IMR-90 (cell line): ENCODE data around the gene BAIAP2L1. TPM values are rescaled to one million over a fixed set of nuclear protein-coding genes. Genes with fewer than 3 reads are reported as not detected.
A peak's percentile ranks its signal among the peaks of the same experiment; 100 is the strongest.

Source experiments
- ATAC-seq: fragments of 200-7000 bp; cut with Tn5 transposase; 2 replicates; pipeline ENCODE4 v1.9.1; 2020; ENCODE audit warnings: low read depth, mild to moderate bottlenecking, moderate library complexity
- BruUV-seq: library from RNA; stranded (reverse); fragments of 400-500 nt; replicated peaks from 2 replicates; lab custom pipeline; 2021; lab: Mats Ljungman, UMichigan
- CTCF ChIA-PET: fragments of 300-600 bp; formaldehyde crosslinking; extraction: SDS; loops from one replicate; lab custom pipeline; 2021; ENCODE audit warnings: antibody characterized with exemption; lab: Yijun Ruan, JAX
- POLR2A ChIA-PET: fragments of 300-600 bp; sonication (Branson Sonifier 250); formaldehyde crosslinking; loops from one replicate; lab custom pipeline; 2022; ENCODE audit warnings: antibody characterized with exemption; ENCODE audit not compliant: unreplicated experiment; lab: Charles Lee
- DNase-seq: peaks from one replicate; pipeline ENCODE4 v3.0.0; 2013
- H2AFZ ChIP-seq: replicated peaks from 2 replicates; pipeline ENCODE3; 2013; ENCODE audit warnings: low read length, mild to moderate bottlenecking; ENCODE audit not compliant: poor library complexity
- H2AK5ac ChIP-seq: 2 replicates; pipeline ENCODE4 v1.6.1; 2013; ENCODE audit warnings: low read depth, low read length, inconsistent platforms
- H2AK9ac ChIP-seq: replicated peaks from 2 replicates; pipeline ENCODE3; 2013; ENCODE audit warnings: mild to moderate bottlenecking, low read depth, low read length, moderate library complexity; ENCODE audit not compliant: poor library complexity
- H2BK120ac ChIP-seq: 2 replicates; pipeline ENCODE4 v1.6.1; 2013; ENCODE audit warnings: low read depth, low read length, inconsistent platforms
- H2BK15ac ChIP-seq: 3 replicates; pipeline ENCODE4 v1.6.1; 2013; ENCODE audit warnings: low read depth, low read length, inconsistent platforms
- H2BK20ac ChIP-seq: 2 replicates; pipeline ENCODE4 v1.6.1; 2013; ENCODE audit warnings: low read depth, mild to moderate bottlenecking, inconsistent platforms, low read length, moderate library complexity
- H2BK5ac ChIP-seq: 2 replicates; pipeline ENCODE4 v1.6.1; 2013; ENCODE audit warnings: mild to moderate bottlenecking, low read depth, low read length, inconsistent platforms; ENCODE audit not compliant: poor library complexity, severe bottlenecking
- H3K14ac ChIP-seq: replicated peaks from 2 replicates; pipeline ENCODE4 v1.6.1; 2013; ENCODE audit warnings: low read depth, low read length, inconsistent platforms
- H3K18ac ChIP-seq: 2 replicates; pipeline ENCODE4 v1.6.1; 2013; ENCODE audit warnings: low read depth, low read length, control low read depth
- H3K23ac ChIP-seq: 2 replicates; pipeline ENCODE4 v1.6.1; 2013; ENCODE audit warnings: low read depth, low read length, inconsistent platforms
- H3K27ac ChIP-seq: 2 replicates; pipeline ENCODE4 v1.5.1; 2013; ENCODE audit warnings: mild to moderate bottlenecking, control low read depth, low read length; ENCODE audit not compliant: insufficient read depth
- H3K27me3 ChIP-seq: 2 replicates; pipeline ENCODE4 v1.6.1; 2013; ENCODE audit warnings: low read length; ENCODE audit not compliant: control insufficient read depth, insufficient read depth
- H3K36me3 ChIP-seq: 2 replicates; pipeline ENCODE4 v1.6.1; 2013; ENCODE audit warnings: low read length, mixed read lengths; ENCODE audit not compliant: control insufficient read depth, insufficient read depth
- H3K4ac ChIP-seq: 2 replicates; pipeline ENCODE4 v1.6.1; 2013; ENCODE audit warnings: low read depth, low read length, inconsistent platforms
- H3K4me1 ChIP-seq: 2 replicates; pipeline ENCODE4 v1.6.1; 2013; ENCODE audit warnings: low read length, mixed read lengths; ENCODE audit not compliant: control insufficient read depth, insufficient read depth
- H3K4me2 ChIP-seq: 2 replicates; pipeline ENCODE4 v1.6.1; 2013; ENCODE audit warnings: low read depth, mild to moderate bottlenecking, control low read depth, low read length, moderate library complexity
- H3K4me3 ChIP-seq: 2 replicates; pipeline ENCODE4 v1.5.1; 2013; ENCODE audit warnings: low read depth, mild to moderate bottlenecking, control low read depth, low read length, moderate library complexity; ENCODE audit not compliant: insufficient read depth
- H3K56ac ChIP-seq: 2 replicates; pipeline ENCODE4 v1.6.1; 2013; ENCODE audit warnings: low read length, inconsistent platforms; ENCODE audit not compliant: insufficient read depth; ENCODE audit errors: extremely low read depth
- H3K79me1 ChIP-seq, 2 experiments: 2 replicates each; pipeline ENCODE4 v1.6.1; 2013; ENCODE audit warnings: low read length in 2 of 2, inconsistent platforms in 1 of 2, low read depth in 1 of 2
- H3K9ac ChIP-seq: 2 replicates; pipeline ENCODE4 v1.6.1; 2013; ENCODE audit warnings: low read depth, low read length, control low read depth
- H3K9me1 ChIP-seq: 2 replicates; pipeline ENCODE4 v1.6.1; 2013; ENCODE audit warnings: low read length, inconsistent platforms; ENCODE audit not compliant: insufficient read depth
- H3K9me3 ChIP-seq: 2 replicates; pipeline ENCODE4 v1.6.1; 2013; ENCODE audit warnings: low read length; ENCODE audit not compliant: control insufficient read depth, insufficient read depth
- H4K20me1 ChIP-seq: 2 replicates; pipeline ENCODE4 v1.6.1; 2013; ENCODE audit warnings: low read length, inconsistent platforms; ENCODE audit not compliant: insufficient read depth
- H4K5ac ChIP-seq: 2 replicates; pipeline ENCODE4 v1.6.1; 2013; ENCODE audit warnings: mild to moderate bottlenecking, low read depth, low read length, control low read depth
- H4K8ac ChIP-seq, 2 experiments: 2 replicates each; pipeline ENCODE4 v1.6.1; 2013; ENCODE audit warnings: low read depth in 2 of 2, low read length in 2 of 2, control low read depth in 1 of 2, inconsistent platforms in 1 of 2
- H4K91ac ChIP-seq: 2 replicates; pipeline ENCODE4 v1.6.1; 2013; ENCODE audit warnings: low read depth, low read length, inconsistent platforms; ENCODE audit not compliant: insufficient read depth
- FOS ChIP-seq: fragments of 150-350 bp; IDR thresholded peaks from 2 replicates; pipeline ENCODE4 v1.6.1; 2016; ENCODE audit warnings: low read depth, low read length
- RFX5 ChIP-seq: IDR thresholded peaks from 2 replicates; pipeline ENCODE4 v1.8.0; 2012; ENCODE audit warnings: low read depth, mild to moderate bottlenecking, low read length, moderate library complexity
- USF2 ChIP-seq: fragments of 150-350 bp; IDR thresholded peaks from 2 replicates; pipeline ENCODE4 v1.6.1; 2017; ENCODE audit warnings: mild to moderate bottlenecking, antibody characterized with exemption, low read length, low read depth
- WGBS, 2 experiments: methylation state at CpG; one replicate each; pipeline versions ENCODE4 v1.1.5 to v1.1.7; 2013; ENCODE audit warnings: missing lambda C conversion rate in 2 of 2; ENCODE audit not compliant: insufficient read length in 1 of 2; ENCODE audit errors: extremely low coverage in 2 of 2; 5-methylcytosine and 5-hydroxymethylcytosine counted together
- dilution Hi-C: fragments of 300-500 bp; cut with HindIII; formaldehyde crosslinking; loops from one replicate; pipeline ENCODE4 v1.14.3; 2018; ENCODE audit warnings: low sequenced_read_pairs; ENCODE audit not compliant: unreplicated experiment
- in situ Hi-C: fragments of 300-500 bp; cut with MboI; formaldehyde crosslinking; loops from 3 replicates; pipeline ENCODE4 v1.14.3; 2019; ENCODE audit warnings: low sequenced_read_pairs, inconsistent platforms, mixed read lengths
- intact Hi-C: fragments of 100-400 bp; cut with micrococcal nuclease; formaldehyde crosslinking; loops from 2 replicates; pipeline ENCODE4 v1.10.0; 2022
- polyA plus RNA-seq, 3 experiments: library from polyadenylated mRNA; depleted of rRNA; stranded (reverse); fragments of >200 nt; gene quantifications; 2 replicates each; pipeline ENCODE4 v1.2.3, GENCODE V29; 2012; ENCODE audit warnings: low replicate concordance in 1 of 3
- total RNA-seq: library from RNA; depleted of rRNA; stranded (reverse); fragments of >200 nt; gene quantifications from 2 replicates; pipeline ENCODE4 v1.2.3, GENCODE V29; 2012

The BAIAP2L1 gene
- total and polyA plus RNA-seq, 2 of the 4 experiments (the other 2 are of a cell fraction) = 2.2 to 6.0 TPM

GRCh38 chr7:98300595-98301372 is 100.1 kb downstream of the BAIAP2L1 start:
- DNase-seq = no peak
- 91% methylated on average over 14 of the region's 26 CpGs; no CpG with 5 or more reads in 1 of the 2 experiments for WGBS, 2 experiments
- Histone ChIP-seq H2BK15ac (no peak overlapping the region), H3K18ac (no peak overlapping the region), H3K36me3 (peaks cover 9% of the 10 kb centered on the region; the same call in 1 of the 2 replicates), H2BK5ac (no peak overlapping the region), H3K27me3 (no peaks in the 10 kb centered on the region), H2AK5ac (no peak overlapping the region), H3K23ac (no peak overlapping the region), H4K91ac (no peak overlapping the region), H2BK20ac (no peak overlapping the region), H4K20me1 (peaks cover 5% of the 10 kb centered on the region; the same call in 1 of the 2 replicates), H3K4me3 (no peak overlapping the region), H2BK120ac (no peak overlapping the region), H3K79me1 (peaks cover 4 to 30% of the 10 kb centered on the region in 2 experiments; a peak in 3 of 4 replicates), H3K14ac (no peak overlapping the region), H3K9me1 (peaks cover 3% of the 10 kb centered on the region; the same call in 1 of the 2 replicates), H3K4ac (no peak overlapping the region), H2AK9ac (peak overlapping the region; percentile 24), H3K56ac (no peak overlapping the region), H3K4me1 (no peaks in the 10 kb centered on the region; the same call in 1 of the 2 replicates), H4K5ac (no peak overlapping the region), H3K9ac (no peak overlapping the region), H2AFZ (peak overlapping the region; percentile 29), H3K9me3 (no peaks in the 10 kb centered on the region), H3K4me2 (no peak overlapping the region), H3K27ac (no peak overlapping the region), H4K8ac (no peak overlapping the region)
- intact Hi-C loops = no loop called here
- ChIA-PET CTCF (interaction anchor here (0.6 kb wide), 1 partner anchor 548 kb away, joined by 3 read pairs; no protein-coding TSS in a partner anchor), POLR2A (no interaction called here)
- BruUV-seq = no TSS peak
- in situ Hi-C loops = loop anchor here (25.0 kb wide), 1 partner anchor 437 kb away; no protein-coding TSS in a partner anchor
- dilution Hi-C loops = no loop called here
- no peak for ATAC-seq
- TF ChIP-seq RFX5 (no peak), USF2 (no peak), FOS (no peak)
